Esophagus squamous epithelium (tissue), 5 donors: ENCODE results near the gene PTPRJ. TPM values are rescaled to one million over a fixed set of nuclear protein-coding genes. Genes with fewer than 3 reads are reported as not detected.

Source experiments
- DNase-seq: peaks from one replicate; lab custom pipeline; 2025; lab: John Stamatoyannopoulos, UW
- H3K27ac ChIP-seq, 4 donors: fragments of 200-600 bp; sonication (generic); one replicate each; pipeline ENCODE4 v1.5.1; 2016 to 2019; ENCODE audit warnings: mild to moderate bottlenecking in 1 of 4
- H3K27me3 ChIP-seq, 4 donors: fragments of 200-600 bp; sonication (generic); 1 replicate in 3 of 4; 2 replicates in 1 of 4; pipeline versions ENCODE4 v1.5.1 to v1.6.0; 2017 to 2021; ENCODE audit warnings: antibody characterized with exemption in 1 of 4
- H3K36me3 ChIP-seq, 3 donors: fragments of 200-600 bp; sonication (generic); one replicate each; pipeline ENCODE4 v1.5.1; 2016 to 2019
- H3K4me1 ChIP-seq, 3 donors: fragments of 200-600 bp; sonication (generic); one replicate each; pipeline ENCODE4 v1.5.1; 2017 to 2019
- H3K4me3 ChIP-seq, 4 donors: fragments of 200-600 bp; sonication (generic); 1 replicate in 3 of 4; 2 replicates in 1 of 4; pipeline ENCODE4 v1.5.1; 2016 to 2019; ENCODE audit warnings: mild to moderate bottlenecking in 2 of 4, moderate library complexity in 1 of 4
- H3K9me3 ChIP-seq, 3 donors: fragments of 200-600 bp; sonication (generic); one replicate each; pipeline ENCODE4 v1.5.1; 2016 to 2019
- POLR2A ChIP-seq, 4 donors: fragments of 450-650 bp; IDR thresholded peaks; one replicate each; pipeline ENCODE4 v1.6.1; 2017; ENCODE audit warnings: antibody characterized with exemption in 4 of 4, mild to moderate bottlenecking in 4 of 4, moderate library complexity in 3 of 4
- WGBS, 2 donors: methylation state at CpG; one replicate each; pipeline ENCODE4 v1.1.5; 2018; 5-methylcytosine and 5-hydroxymethylcytosine counted together
- intact Hi-C: fragments of 100-400 bp; cut with DNase I; formaldehyde crosslinking; loops from one replicate; pipeline ENCODE4 v1.15.0; 2022
- total RNA-seq, 4 donors: library from RNA; depleted of rRNA; stranded (reverse); fragments of >200 nt; gene quantifications; one replicate each; pipeline ENCODE4 v1.1.0, GENCODE V29; 2016
- TF ChIP-seq, protein P1 (sequence below), 6 experiments: fragments of 450-650 bp in 4 of 6; fragments of 200-600 bp in 2 of 6; sonication (generic) in 2 of 6; IDR thresholded peaks; one replicate each; pipeline ENCODE4 v1.5.1; 2016 to 2019; ENCODE audit warnings: antibody characterized with exemption in 6 of 6, mild to moderate bottlenecking in 4 of 6, moderate library complexity in 4 of 6
- donor health status: DM: yes; HTN: yes; CAD: no.

PTPRJ gene
- total RNA-seq, 4 donors from 2014 or later = 1.7 to 11.6 (median 3.4) TPM

DNA sequence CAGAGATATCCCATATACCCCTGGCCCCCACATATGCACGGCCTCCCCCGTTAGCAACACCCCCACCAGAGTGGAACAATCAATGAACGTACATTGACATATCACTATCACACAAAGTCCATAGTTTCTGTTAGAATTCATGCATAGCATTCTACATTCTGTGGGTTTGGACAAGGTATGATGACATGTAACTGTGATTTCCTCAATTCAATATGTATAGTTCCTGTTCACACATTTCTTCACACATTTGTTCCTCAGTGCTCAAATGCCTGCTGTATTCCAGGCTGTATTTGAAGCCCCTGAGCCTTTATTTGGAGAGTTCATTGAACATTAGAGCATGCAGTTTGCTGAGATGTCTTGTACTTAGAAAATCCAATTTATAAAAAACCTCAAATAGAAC lies 69.9 kb downstream of the PTPRJ start:
- intact Hi-C loops = no loop called here
- Histone ChIP-seq H3K4me1 (peaks cover 12 to 58% (median 14%) of the 10 kb centered on the region in 3 donors), H3K4me3 (no peak overlapping the region), H3K27ac (peak overlapping the region in 3 of 4 donors; percentile 49 to 67 (median 62)), H3K27me3 (no peaks in the 10 kb centered on the region), H3K9me3 (no peaks in the 10 kb centered on the region), H3K36me3 (no peaks in the 10 kb centered on the region)
- DNase-seq = no peak
- no peak for TF ChIP-seq POLR2A (IDR thresholded peaks at IDR 0.05)
- TF ChIP-seq, protein P1, sequence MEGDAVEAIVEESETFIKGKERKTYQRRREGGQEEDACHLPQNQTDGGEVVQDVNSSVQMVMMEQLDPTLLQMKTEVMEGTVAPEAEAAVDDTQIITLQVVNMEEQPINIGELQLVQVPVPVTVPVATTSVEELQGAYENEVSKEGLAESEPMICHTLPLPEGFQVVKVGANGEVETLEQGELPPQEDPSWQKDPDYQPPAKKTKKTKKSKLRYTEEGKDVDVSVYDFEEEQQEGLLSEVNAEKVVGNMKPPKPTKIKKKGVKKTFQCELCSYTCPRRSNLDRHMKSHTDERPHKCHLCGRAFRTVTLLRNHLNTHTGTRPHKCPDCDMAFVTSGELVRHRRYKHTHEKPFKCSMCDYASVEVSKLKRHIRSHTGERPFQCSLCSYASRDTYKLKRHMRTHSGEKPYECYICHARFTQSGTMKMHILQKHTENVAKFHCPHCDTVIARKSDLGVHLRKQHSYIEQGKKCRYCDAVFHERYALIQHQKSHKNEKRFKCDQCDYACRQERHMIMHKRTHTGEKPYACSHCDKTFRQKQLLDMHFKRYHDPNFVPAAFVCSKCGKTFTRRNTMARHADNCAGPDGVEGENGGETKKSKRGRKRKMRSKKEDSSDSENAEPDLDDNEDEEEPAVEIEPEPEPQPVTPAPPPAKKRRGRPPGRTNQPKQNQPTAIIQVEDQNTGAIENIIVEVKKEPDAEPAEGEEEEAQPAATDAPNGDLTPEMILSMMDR (IDR thresholded peaks at IDR 0.05) = no peak
- 58 to 82% methylated on average over 3 of the region's 3 CpGs for WGBS, 2 donors

DNA sequence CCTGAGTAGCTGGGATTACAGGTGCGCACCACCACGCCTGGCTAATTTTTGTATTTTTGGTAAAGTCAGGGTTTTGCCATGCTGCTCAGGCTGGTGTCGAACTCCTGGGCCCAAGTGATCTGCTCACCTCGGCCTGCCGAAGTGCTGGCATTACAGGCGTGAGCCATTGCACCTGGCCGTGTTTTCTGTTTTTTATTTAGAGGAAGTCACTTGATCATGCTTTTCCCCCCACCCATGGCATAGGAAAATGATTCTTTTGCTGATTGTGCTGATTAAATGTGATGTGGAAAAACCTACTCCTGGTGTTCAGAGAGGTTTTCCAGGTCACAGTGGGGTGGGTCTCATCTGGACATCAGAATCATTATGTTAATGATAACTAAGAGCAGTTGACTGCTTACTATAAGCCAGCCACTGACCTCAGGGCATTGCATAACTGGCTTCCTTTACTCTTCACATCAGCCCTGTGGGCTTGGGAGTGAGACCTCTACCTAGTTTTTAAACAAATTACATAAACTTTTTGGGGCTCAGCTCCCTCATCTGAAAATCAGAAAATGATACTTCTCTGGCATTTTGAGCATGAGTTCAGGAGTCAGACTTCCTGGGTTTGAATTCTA lies 71.0 kb downstream of the PTPRJ start:
- no peak for TF ChIP-seq POLR2A (IDR thresholded peaks at IDR 0.05)
- TF ChIP-seq, protein P1 (IDR thresholded peaks at IDR 0.05) = no peak
- Histone ChIP-seq H3K27ac (no peak overlapping the region), H3K9me3 (no peaks in the 10 kb centered on the region), H3K4me1 (peaks cover 12 to 68% (median 18%) of the 10 kb centered on the region in 3 donors), H3K4me3 (no peak overlapping the region), H3K27me3 (no peaks in the 10 kb centered on the region), H3K36me3 (no peaks in the 10 kb centered on the region)
- WGBS, 2 donors = 82 to 84% methylated on average over 7 of the region's 7 CpGs
- intact Hi-C loops = no loop called here
- no peak for DNase-seq

DNA sequence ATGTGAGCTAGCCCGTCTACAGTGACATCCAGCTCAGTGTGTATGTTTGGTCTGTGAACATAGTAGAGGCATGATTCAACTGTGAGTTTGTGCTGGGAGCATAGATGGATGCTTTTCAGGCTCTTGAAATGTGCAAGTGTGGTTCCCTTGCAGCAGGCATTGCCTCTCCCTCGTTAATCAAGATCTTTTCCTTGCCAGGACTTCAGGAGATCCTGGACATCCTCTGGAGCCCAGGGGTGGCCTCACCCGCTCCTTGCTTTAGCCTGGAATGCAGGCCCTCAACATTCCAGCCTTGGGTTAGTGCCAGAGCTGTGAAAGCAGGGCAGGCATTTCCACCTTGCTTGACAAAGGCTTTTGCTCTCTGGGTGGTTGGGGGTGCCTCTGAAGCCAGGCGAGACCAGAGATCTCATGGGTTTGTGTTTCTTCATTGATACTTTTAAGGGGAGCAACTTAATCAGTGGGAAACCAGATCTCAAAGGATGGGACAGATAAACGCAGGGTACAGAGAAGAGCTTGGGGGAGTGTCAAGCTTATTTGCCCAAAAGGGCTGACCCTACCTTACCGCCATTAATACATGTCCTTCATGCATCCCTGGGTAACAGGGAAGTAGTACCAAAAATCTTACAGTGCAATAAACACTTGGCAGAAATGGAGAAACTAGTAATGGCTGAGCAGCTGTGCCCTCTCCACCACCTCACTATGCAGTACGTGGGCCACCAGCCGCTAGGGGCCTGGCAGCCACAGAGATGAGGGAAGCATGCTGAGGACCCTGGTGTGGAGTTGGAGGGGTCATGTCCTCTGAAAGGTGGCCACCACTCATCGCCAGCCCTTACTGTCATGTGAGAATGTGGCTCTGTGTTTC lies 72.1 kb downstream of the PTPRJ start:
- intact Hi-C loops = no loop called here
- DNase-seq = no peak
- H3K4me3 ChIP-seq = no peak overlapping the region
- no peak overlapping the region for H3K27ac ChIP-seq
- 74 to 78% methylated on average over 6 to 7 of the region's 9 CpGs for WGBS, 2 donors
- no peaks in the 10 kb centered on the region for H3K36me3 ChIP-seq
- TF ChIP-seq, protein P1 (IDR thresholded peaks at IDR 0.05) = no peak
- no peak for TF ChIP-seq POLR2A (IDR thresholded peaks at IDR 0.05)
- no peaks in the 10 kb centered on the region for H3K27me3 ChIP-seq
- H3K4me1 ChIP-seq = peaks cover 12 to 72% (median 18%) of the 10 kb centered on the region in 3 donors
- H3K9me3 ChIP-seq = no peaks in the 10 kb centered on the region

DNA sequence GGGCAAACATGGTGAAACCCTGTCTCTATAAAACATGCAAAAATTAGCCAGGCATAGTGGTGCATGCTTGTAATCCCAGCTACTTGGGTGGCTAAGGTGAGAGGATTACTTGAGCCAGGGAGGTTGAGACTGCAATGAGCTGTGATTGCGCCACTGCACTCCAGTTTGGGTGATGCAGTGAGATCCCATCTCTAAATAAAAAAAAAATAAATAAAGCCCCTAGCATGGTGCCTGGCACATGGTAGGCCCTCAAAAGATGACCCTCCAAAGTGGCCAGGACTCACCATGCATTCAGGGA lies 74.6 kb downstream of the PTPRJ start:
- Histone ChIP-seq H3K4me1 (peaks cover 6 to 61% (median 18%) of the 10 kb centered on the region in 3 donors), H3K4me3 (no peak overlapping the region), H3K27ac (peak overlapping the region in 2 of 4 donors; percentile 35 to 47), H3K36me3 (no peaks in the 10 kb centered on the region), H3K9me3 (no peaks in the 10 kb centered on the region), H3K27me3 (no peaks in the 10 kb centered on the region)
- 87 to 100% methylated on average over 1 of the region's 1 CpG for whole genome bisulfite sequencing, 2 donors
- DNase-seq = no peak
- no peak for TF ChIP-seq POLR2A (IDR thresholded peaks at IDR 0.05)
- TF ChIP-seq, protein P1 (IDR thresholded peaks at IDR 0.05) = no peak
- intact Hi-C loops = no loop called here
